Measurements from ENCODE around the gene PRKCA. TPM values are rescaled to one million over a fixed set of nuclear protein-coding genes. Genes with fewer than 3 reads are reported as not detected.

Gene PRKCA
- polyA plus RNA-seq, 2 donors, result 1.2 to 1.3 TPM

GRCh38 chr17:66498580-66498979, 196.2 kb downstream of the PRKCA start:
- 95 to 96% methylated on average over 5 of the region's 5 CpGs for WGBS, 2 donors
- Histone ChIP-seq H3K27ac (ENCODE audit: low read depth in 2 of 2, low read length in 1 of 2) (no peak overlapping the region), H3K27me3 (ENCODE audit: control insufficient read depth in 1 of 2, insufficient read depth in 2 of 2, low read length in 2 of 2) (no peaks in the 10 kb centered on the region), H3K36me3 (ENCODE audit: control insufficient read depth in 2 of 2, insufficient read depth in 2 of 2, low read length in 1 of 2) (no peaks in the 10 kb centered on the region), H3K4me1 (ENCODE audit: control insufficient read depth in 2 of 2, insufficient read depth in 2 of 2, low read length in 1 of 2) (no peaks in the 10 kb centered on the region), H3K9me3 (ENCODE audit: control insufficient read depth in 2 of 2, insufficient read depth in 1 of 2, low read depth in 1 of 2, low read length in 1 of 2) (no peaks in the 10 kb centered on the region), H3K4me3 (ENCODE audit: low read depth in 1 of 2, low read length in 2 of 2) (no peak overlapping the region)

- no peaks in the 10 kb centered on the region for H3K27me3 ChIP-seq (ENCODE audit: control insufficient read depth in 1 of 2, insufficient read depth in 2 of 2, low read length in 2 of 2)
- no peaks in the 10 kb centered on the region for H3K36me3 ChIP-seq (ENCODE audit: control insufficient read depth in 2 of 2, insufficient read depth in 2 of 2, low read length in 1 of 2)
- no peak overlapping the region for H3K27ac ChIP-seq (ENCODE audit: low read depth in 2 of 2, low read length in 1 of 2)
- WGBS, 2 donors, result 89% methylated on average over 6 of the region's 6 CpGs
- H3K4me1 ChIP-seq (ENCODE audit: control insufficient read depth in 2 of 2, insufficient read depth in 2 of 2, low read length in 1 of 2), result peaks cover 0 to 3% of the 10 kb centered on the region in 2 donors
- no peak overlapping the region for H3K4me3 ChIP-seq (ENCODE audit: low read depth in 1 of 2, low read length in 2 of 2)
- no peaks in the 10 kb centered on the region for H3K9me3 ChIP-seq (ENCODE audit: control insufficient read depth in 2 of 2, insufficient read depth in 1 of 2, low read depth in 1 of 2, low read length in 1 of 2)
These were observed 204.2 kb downstream of the PRKCA start for GRCh38 chr17:66506641-66507040.

- H3K27me3 ChIP-seq (ENCODE audit: control insufficient read depth in 1 of 2, insufficient read depth in 2 of 2, low read length in 2 of 2), result no peaks in the 10 kb centered on the region
- 41 to 58% methylated on average over 7 of the region's 7 CpGs for WGBS, 2 donors
- H3K36me3 ChIP-seq (ENCODE audit: control insufficient read depth in 2 of 2, insufficient read depth in 2 of 2, low read length in 1 of 2), result no peaks in the 10 kb centered on the region
- H3K27ac ChIP-seq (ENCODE audit: low read depth in 2 of 2, low read length in 1 of 2), result peak overlapping the region; percentile 61 to 88
- peaks cover 0 to 3% of the 10 kb centered on the region in 2 donors for H3K4me1 ChIP-seq (ENCODE audit: control insufficient read depth in 2 of 2, insufficient read depth in 2 of 2, low read length in 1 of 2)
- H3K9me3 ChIP-seq (ENCODE audit: control insufficient read depth in 2 of 2, insufficient read depth in 1 of 2, low read depth in 1 of 2, low read length in 1 of 2), result no peaks in the 10 kb centered on the region
- H3K4me3 ChIP-seq (ENCODE audit: low read depth in 1 of 2, low read length in 2 of 2), result no peak overlapping the region
These were observed 204.9 kb downstream of the PRKCA start for GRCh38 chr17:66507103-66507923.

GRCh38 chr17:66507982-66508760, 205.8 kb downstream of the PRKCA start:
- Histone ChIP-seq H3K4me3 (ENCODE audit: low read depth in 1 of 2, low read length in 2 of 2) (no peak overlapping the region), H3K4me1 (ENCODE audit: control insufficient read depth in 2 of 2, insufficient read depth in 2 of 2, low read length in 1 of 2) (peaks cover 0 to 3% of the 10 kb centered on the region in 2 donors), H3K27ac (ENCODE audit: low read depth in 2 of 2, low read length in 1 of 2) (peak overlapping the region; percentile 18 to 61), H3K27me3 (ENCODE audit: control insufficient read depth in 1 of 2, insufficient read depth in 2 of 2, low read length in 2 of 2) (no peaks in the 10 kb centered on the region), H3K9me3 (ENCODE audit: control insufficient read depth in 2 of 2, insufficient read depth in 1 of 2, low read depth in 1 of 2, low read length in 1 of 2) (no peaks in the 10 kb centered on the region), H3K36me3 (ENCODE audit: control insufficient read depth in 2 of 2, insufficient read depth in 2 of 2, low read length in 1 of 2) (no peaks in the 10 kb centered on the region)
- WGBS, 2 donors, result 60 to 77% methylated on average over 10 of the region's 10 CpGs

- 27 to 32% methylated on average over 8 of the region's 8 CpGs for WGBS, 2 donors
- Histone ChIP-seq H3K27me3 (ENCODE audit: control insufficient read depth in 1 of 2, insufficient read depth in 2 of 2, low read length in 2 of 2) (no peaks in the 10 kb centered on the region), H3K9me3 (ENCODE audit: control insufficient read depth in 2 of 2, insufficient read depth in 1 of 2, low read depth in 1 of 2, low read length in 1 of 2) (no peaks in the 10 kb centered on the region), H3K4me3 (ENCODE audit: low read depth in 1 of 2, low read length in 2 of 2) (no peak overlapping the region), H3K4me1 (ENCODE audit: control insufficient read depth in 2 of 2, insufficient read depth in 2 of 2, low read length in 1 of 2) (peaks cover 0 to 3% of the 10 kb centered on the region in 2 donors), H3K36me3 (ENCODE audit: control insufficient read depth in 2 of 2, insufficient read depth in 2 of 2, low read length in 1 of 2) (no peaks in the 10 kb centered on the region), H3K27ac (ENCODE audit: low read depth in 2 of 2, low read length in 1 of 2) (peak overlapping the region; percentile 23 to 40)
These were observed 206.8 kb downstream of the PRKCA start for GRCh38 chr17:66508896-66509844.

GRCh38 chr17:66509926-66510325, 207.5 kb downstream of the PRKCA start:
- Histone ChIP-seq H3K4me1 (ENCODE audit: control insufficient read depth in 2 of 2, insufficient read depth in 2 of 2, low read length in 1 of 2) (peaks cover 0 to 3% of the 10 kb centered on the region in 2 donors), H3K9me3 (ENCODE audit: control insufficient read depth in 2 of 2, insufficient read depth in 1 of 2, low read depth in 1 of 2, low read length in 1 of 2) (no peaks in the 10 kb centered on the region), H3K27ac (ENCODE audit: low read depth in 2 of 2, low read length in 1 of 2) (no peak overlapping the region), H3K27me3 (ENCODE audit: control insufficient read depth in 1 of 2, insufficient read depth in 2 of 2, low read length in 2 of 2) (no peaks in the 10 kb centered on the region), H3K36me3 (ENCODE audit: control insufficient read depth in 2 of 2, insufficient read depth in 2 of 2, low read length in 1 of 2) (no peaks in the 10 kb centered on the region), H3K4me3 (ENCODE audit: low read depth in 1 of 2, low read length in 2 of 2) (no peak overlapping the region)
- 70 to 71% methylated on average over 3 of the region's 3 CpGs for WGBS, 2 donors

- H3K4me3 ChIP-seq (ENCODE audit: low read depth in 1 of 2, low read length in 2 of 2), result no peak overlapping the region
- 81 to 83% methylated on average over 3 of the region's 3 CpGs for WGBS, 2 donors
- no peaks in the 10 kb centered on the region for H3K36me3 ChIP-seq (ENCODE audit: control insufficient read depth in 2 of 2, insufficient read depth in 2 of 2, low read length in 1 of 2)
- no peaks in the 10 kb centered on the region for H3K9me3 ChIP-seq (ENCODE audit: control insufficient read depth in 2 of 2, insufficient read depth in 1 of 2, low read depth in 1 of 2, low read length in 1 of 2)
- no peaks in the 10 kb centered on the region for H3K27me3 ChIP-seq (ENCODE audit: control insufficient read depth in 1 of 2, insufficient read depth in 2 of 2, low read length in 2 of 2)
- H3K4me1 ChIP-seq (ENCODE audit: control insufficient read depth in 2 of 2, insufficient read depth in 2 of 2, low read length in 1 of 2), result peaks cover 0 to 3% of the 10 kb centered on the region in 2 donors
- no peak overlapping the region for H3K27ac ChIP-seq (ENCODE audit: low read depth in 2 of 2, low read length in 1 of 2)
These were observed 208.7 kb downstream of the PRKCA start for GRCh38 chr17:66511135-66511534.

- Histone ChIP-seq H3K4me3 (ENCODE audit: low read depth in 1 of 2, low read length in 2 of 2) (no peak overlapping the region), H3K27ac (ENCODE audit: low read depth in 2 of 2, low read length in 1 of 2) (no peak overlapping the region), H3K9me3 (ENCODE audit: control insufficient read depth in 2 of 2, insufficient read depth in 1 of 2, low read depth in 1 of 2, low read length in 1 of 2) (no peaks in the 10 kb centered on the region), H3K4me1 (ENCODE audit: control insufficient read depth in 2 of 2, insufficient read depth in 2 of 2, low read length in 1 of 2) (no peaks in the 10 kb centered on the region), H3K36me3 (ENCODE audit: control insufficient read depth in 2 of 2, insufficient read depth in 2 of 2, low read length in 1 of 2) (no peaks in the 10 kb centered on the region), H3K27me3 (ENCODE audit: control insufficient read depth in 1 of 2, insufficient read depth in 2 of 2, low read length in 2 of 2) (no peaks in the 10 kb centered on the region)
- 85% methylated on average over 11 of the region's 11 CpGs for WGBS, 2 donors
These were observed 211.9 kb downstream of the PRKCA start for GRCh38 chr17:66514227-66514806.

- Histone ChIP-seq H3K4me1 (ENCODE audit: control insufficient read depth in 2 of 2, insufficient read depth in 2 of 2, low read length in 1 of 2) (no peaks in the 10 kb centered on the region), H3K36me3 (ENCODE audit: control insufficient read depth in 2 of 2, insufficient read depth in 2 of 2, low read length in 1 of 2) (no peaks in the 10 kb centered on the region), H3K9me3 (ENCODE audit: control insufficient read depth in 2 of 2, insufficient read depth in 1 of 2, low read depth in 1 of 2, low read length in 1 of 2) (no peaks in the 10 kb centered on the region), H3K27ac (ENCODE audit: low read depth in 2 of 2, low read length in 1 of 2) (no peak overlapping the region), H3K4me3 (ENCODE audit: low read depth in 1 of 2, low read length in 2 of 2) (no peak overlapping the region), H3K27me3 (ENCODE audit: control insufficient read depth in 1 of 2, insufficient read depth in 2 of 2, low read length in 2 of 2) (no peaks in the 10 kb centered on the region)
- WGBS, 2 donors, result 87 to 92% methylated on average over 4 of the region's 4 CpGs
These were observed 213.6 kb downstream of the PRKCA start for GRCh38 chr17:66515974-66516373.
